NCI-H2107 treated with DMSO at 0.1 percent for 48 hours (cell line): Measurements from ENCODE around the gene TRPT1.

ENCODE experiments used
- DNase-seq: peaks from one replicate; lab custom pipeline; 2025; ENCODE audit not compliant: unreplicated experiment; lab: John Stamatoyannopoulos, UW

TRPT1 gene

GRCh38 chr11:64208796-64209562, 17.0 kb downstream of the TRPT1 start:
- no peak for DNase-seq

- no peak for DNase-seq
Measured at GRCh38 chr11:64208086-64208795, 17.7 kb downstream of the TRPT1 start.

GRCh38 chr11:64207256-64208085, 18.5 kb downstream of the TRPT1 start:
- no peak for DNase-seq

GRCh38 chr11:64206457-64207255, 19.3 kb downstream of the TRPT1 start, which contains the start of gene FERMT3:
Gene FERMT3 (plus strand): TSS chr11:64206721. CDS start chr11:64207365, 644 bp downstream.
- no peak for DNase-seq

- peak; percentile 91 for DNase-seq
Measured at GRCh38 chr11:64204464-64204989, 21.5 kb downstream of the TRPT1 start.

- DNase-seq, result no peak
Measured at GRCh38 chr11:64204080-64204440, 21.9 kb downstream of the TRPT1 start.

- no peak for DNase-seq
Measured at GRCh38 chr11:64203421-64204079, 22.4 kb downstream of the TRPT1 start.

- no peak for DNase-seq
Measured at GRCh38 chr11:64202992-64203391, 23.0 kb downstream of the TRPT1 start.

- DNase-seq, result no peak
Measured at GRCh38 chr11:64201543-64201942, 24.4 kb downstream of the TRPT1 start.

- no peak for DNase-seq
Measured at GRCh38 chr11:64198511-64198910, 27.5 kb downstream of the TRPT1 start.

GRCh38 chr11:64196626-64197025, 29.4 kb downstream of the TRPT1 start:
- DNase-seq, result no peak

GRCh38 chr11:64192434-64192833, 33.6 kb downstream of the TRPT1 start:
- no peak for DNase-seq

- DNase-seq, result no peak
Measured at GRCh38 chr11:64186492-64187165, 39.4 kb downstream of the TRPT1 start.

- DNase-seq, result peak; percentile 99
Measured at GRCh38 chr11:64185693-64186491, 40.1 kb downstream of the TRPT1 start, which contains the start of gene STIP1. Gene STIP1 (plus strand): TSS chr11:64186171. CDS start chr11:64186262, 91 bp downstream.

GRCh38 chr11:64185175-64185692, 40.8 kb downstream of the TRPT1 start:
- DNase-seq, result peak; percentile 50

GRCh38 chr11:64183890-64184289, 42.1 kb downstream of the TRPT1 start:
- no peak for DNase-seq

- DNase-seq, result peak; percentile 69
Measured at GRCh38 chr11:64181506-64182411, 44.2 kb downstream of the TRPT1 start.
